ENCODE data around the gene TM4SF1. TPM values are rescaled to one million over a fixed set of nuclear protein-coding genes. Genes with fewer than 3 reads are reported as not detected.

The TM4SF1 gene
- total and polyA plus RNA-seq, 2 experiments from 2014 or later = 0.10 to 0.74 TPM

- Histone ChIP-seq H3K4me2 (no peak overlapping the region), H3K9me2 (ENCODE audit: insufficient read depth) (no peaks in the 10 kb centered on the region), H3K4me1 (ENCODE audit: insufficient read depth) (peaks cover 8% of the 10 kb centered on the region; the same call in 1 of the 2 replicates), H3K79me2 (replicated peaks; ENCODE audit: insufficient read depth) (no peaks in the 10 kb centered on the region), H3F3A (replicated peaks; ENCODE audit: low read depth) (no peaks in the 10 kb centered on the region), H2AFZ (0 out of 2 replicates have a peak overlapping the region, but pooled peaks have one; percentile 67), H4K20me1 (replicated peaks; ENCODE audit: insufficient read depth) (no peaks in the 10 kb centered on the region), H3K36me3 (ENCODE audit: insufficient read depth) (no peaks in the 10 kb centered on the region), H3K27me3 (ENCODE audit: insufficient read depth) (no peaks in the 10 kb centered on the region), H3K4me3 (no peak overlapping the region), H3K27ac (ENCODE audit: low read depth) (no peak overlapping the region)
- TF ChIP-seq JUNB (IDR thresholded peaks at IDR 0.05; ENCODE audit: unreplicated experiment) = no peak
- TF ChIP-seq ZNF462 (CRISPR knock-in tag; IDR thresholded peaks at IDR 0.05) = no peak
- TF ChIP-seq, protein P1, sequence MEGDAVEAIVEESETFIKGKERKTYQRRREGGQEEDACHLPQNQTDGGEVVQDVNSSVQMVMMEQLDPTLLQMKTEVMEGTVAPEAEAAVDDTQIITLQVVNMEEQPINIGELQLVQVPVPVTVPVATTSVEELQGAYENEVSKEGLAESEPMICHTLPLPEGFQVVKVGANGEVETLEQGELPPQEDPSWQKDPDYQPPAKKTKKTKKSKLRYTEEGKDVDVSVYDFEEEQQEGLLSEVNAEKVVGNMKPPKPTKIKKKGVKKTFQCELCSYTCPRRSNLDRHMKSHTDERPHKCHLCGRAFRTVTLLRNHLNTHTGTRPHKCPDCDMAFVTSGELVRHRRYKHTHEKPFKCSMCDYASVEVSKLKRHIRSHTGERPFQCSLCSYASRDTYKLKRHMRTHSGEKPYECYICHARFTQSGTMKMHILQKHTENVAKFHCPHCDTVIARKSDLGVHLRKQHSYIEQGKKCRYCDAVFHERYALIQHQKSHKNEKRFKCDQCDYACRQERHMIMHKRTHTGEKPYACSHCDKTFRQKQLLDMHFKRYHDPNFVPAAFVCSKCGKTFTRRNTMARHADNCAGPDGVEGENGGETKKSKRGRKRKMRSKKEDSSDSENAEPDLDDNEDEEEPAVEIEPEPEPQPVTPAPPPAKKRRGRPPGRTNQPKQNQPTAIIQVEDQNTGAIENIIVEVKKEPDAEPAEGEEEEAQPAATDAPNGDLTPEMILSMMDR (conservative IDR thresholded peaks at IDR 0.05; ENCODE audit: low read depth in 2 of 2) = peak; percentile 43 to 53
- H3K27me3 Mint-ChIP-seq (ENCODE audit: insufficient read depth, low read depth, poor library complexity) = peaks cover 3% of the 10 kb centered on the region
- DNase-seq (ENCODE audit: low spot score) (peak; percentile 52), ATAC-seq (no peak)
- no peak overlapping the region for H3K4me3 Mint-ChIP-seq
- H3K36me3 Mint-ChIP-seq (ENCODE audit: low read depth) = no peaks in the 10 kb centered on the region
- H3K27ac Mint-ChIP-seq = no peak overlapping the region
- peaks cover 16% of the 10 kb centered on the region for H3K4me1 Mint-ChIP-seq
- no peaks in the 10 kb centered on the region for H3K9me3 Mint-ChIP-seq
Observed at GRCh38 chr3:149343951-149344350, 33.5 kb downstream of the TM4SF1 start.
